ENCODE data around the gene NRG2.

NRG2 gene

DNA sequence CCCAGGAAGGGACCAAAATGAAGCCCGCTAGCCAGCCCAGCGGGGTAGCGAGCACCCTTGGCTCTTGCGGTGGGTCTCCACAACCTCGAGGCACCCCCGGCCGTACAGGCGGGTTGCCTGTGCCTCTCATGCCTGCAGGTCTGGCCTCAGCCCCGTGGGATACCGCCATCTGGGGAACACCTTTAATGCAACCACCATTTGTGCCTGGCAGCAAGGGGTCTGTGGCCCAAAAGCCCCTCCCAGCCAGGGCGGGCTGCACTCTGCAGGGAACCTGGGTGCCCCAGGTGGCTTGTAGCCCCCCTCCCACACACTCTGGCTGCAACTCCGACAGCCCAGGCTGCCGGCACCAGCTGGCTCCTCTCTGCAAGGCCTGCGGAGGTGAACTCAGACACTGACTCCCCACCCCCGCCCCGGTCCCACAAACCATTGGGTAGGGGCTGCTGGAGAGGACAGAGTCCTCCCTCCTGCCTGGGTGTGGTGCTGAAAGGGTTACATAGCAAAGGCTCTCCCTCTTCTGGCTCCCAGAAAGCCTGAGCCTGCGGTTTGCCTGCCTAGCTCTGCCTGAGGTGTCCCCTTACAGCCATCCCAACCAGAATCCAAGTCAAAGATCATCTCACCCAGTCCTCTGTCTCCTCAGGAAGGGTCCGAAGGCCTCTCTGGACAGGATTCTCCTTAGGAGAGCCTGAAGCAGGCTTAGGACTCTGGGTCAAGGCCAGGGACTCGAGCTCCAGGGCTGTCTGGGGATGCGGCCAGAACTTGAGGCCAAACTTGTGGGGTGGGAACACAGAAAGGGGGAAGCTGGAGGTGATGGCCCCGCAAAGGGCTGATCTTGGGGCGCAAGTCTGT is 138.1 kb downstream of the NRG2 start:
- no peaks in the 10 kb centered on the region for H3K9me3 Mint-ChIP-seq
- H3K27ac Mint-ChIP-seq = no peak overlapping the region
- no peak overlapping the region for H3K4me3 Mint-ChIP-seq
- no peak for ATAC-seq
- H3K4me1 Mint-ChIP-seq = peaks cover 6% of the 10 kb centered on the region
- DNase-seq (ENCODE audit: low spot score in 2 of 2) = no peak
- H3K36me3 Mint-ChIP-seq = no peaks in the 10 kb centered on the region

DNA sequence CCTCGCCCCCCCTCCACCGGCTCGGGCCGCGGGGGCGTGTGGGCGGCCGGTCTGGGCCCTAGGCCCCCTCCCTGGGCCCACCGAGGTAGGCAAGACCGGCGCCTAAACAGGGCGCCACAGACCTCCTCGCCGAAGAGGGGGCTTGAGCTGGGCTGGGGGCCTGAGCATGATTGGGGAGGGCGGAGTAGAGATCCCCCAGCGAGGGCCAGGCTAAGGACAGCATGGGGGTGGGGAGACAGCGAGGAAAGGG is 138.6 kb downstream of the NRG2 start:
- DNase-seq (ENCODE audit: low spot score in 2 of 2) (no peak), ATAC-seq (no peak)
- H3K36me3 Mint-ChIP-seq = no peaks in the 10 kb centered on the region
- H3K9me3 Mint-ChIP-seq = no peaks in the 10 kb centered on the region
- H3K4me1 Mint-ChIP-seq = peaks cover 6% of the 10 kb centered on the region
- H3K4me3 Mint-ChIP-seq = peak overlapping the region; percentile 53
- H3K27ac Mint-ChIP-seq = no peak overlapping the region

DNA sequence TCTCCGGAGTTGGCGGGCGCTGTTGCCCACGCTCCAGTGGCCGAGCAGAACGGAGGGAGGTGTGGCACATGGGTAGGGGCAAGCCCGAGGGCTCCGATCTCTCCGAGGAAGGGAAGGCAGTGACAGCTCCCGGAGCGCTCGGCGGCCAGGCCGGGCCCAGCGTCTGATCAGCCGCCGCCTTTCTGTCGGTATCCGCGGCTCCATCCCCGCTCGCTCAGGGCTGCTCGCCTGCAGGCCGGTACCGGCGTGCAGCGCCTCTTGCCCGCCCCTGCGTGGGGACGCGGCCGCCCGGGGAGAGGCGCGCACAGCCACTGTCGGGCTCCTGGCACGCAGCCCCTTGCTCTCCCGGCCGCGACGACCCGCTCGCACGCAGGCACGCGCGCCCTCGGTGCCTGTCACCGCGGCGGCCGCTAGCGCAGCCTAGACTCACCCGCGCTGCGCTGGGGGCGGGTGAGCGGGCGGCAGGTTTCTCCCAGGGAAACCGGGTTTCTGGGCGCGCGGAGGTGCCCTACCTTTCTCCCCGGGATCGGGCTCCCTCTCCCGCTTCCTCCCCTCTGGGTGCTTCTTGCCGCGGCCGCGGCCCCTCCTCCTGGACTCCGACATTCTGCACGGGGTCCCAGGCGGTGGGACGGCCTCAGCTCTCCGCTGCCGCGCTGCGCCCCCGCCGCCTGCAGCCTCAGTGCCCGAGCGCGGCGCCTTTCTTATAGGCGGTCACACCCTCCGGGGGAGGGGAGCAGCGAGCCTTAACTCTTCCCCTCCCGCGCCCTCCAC is 139.1 kb downstream of the NRG2 start:
- peak overlapping the region; percentile 53 for H3K4me3 Mint-ChIP-seq
- DNase-seq (ENCODE audit: low spot score in 2 of 2) = peak in 1 of 2 donors; percentile 54

DNA sequence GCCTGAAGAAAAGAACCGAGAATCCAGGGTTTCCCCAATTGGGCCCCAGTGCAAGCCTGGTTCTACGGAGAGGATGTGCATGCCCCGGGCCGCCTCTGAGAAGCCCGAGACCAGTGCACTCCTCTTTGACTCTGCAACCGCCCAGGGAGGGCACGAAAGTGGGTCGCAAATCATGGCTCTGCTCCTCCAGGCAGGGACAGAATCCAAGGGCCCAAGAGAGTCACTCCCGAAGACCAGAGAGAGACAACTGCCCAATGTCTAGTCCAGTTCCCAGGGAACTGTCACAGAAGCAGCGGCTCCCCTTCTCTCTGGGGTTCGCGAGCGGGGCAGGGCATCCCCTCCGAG is 139.7 kb downstream of the NRG2 start:
- H3K27ac Mint-ChIP-seq = no peak overlapping the region
- no peaks in the 10 kb centered on the region for H3K9me3 Mint-ChIP-seq
- H3K4me3 Mint-ChIP-seq = peak overlapping the region; percentile 53
- ATAC-seq (no peak), DNase-seq (ENCODE audit: low spot score in 2 of 2) (no peak)
- H3K36me3 Mint-ChIP-seq = no peaks in the 10 kb centered on the region
- H3K4me1 Mint-ChIP-seq = peaks cover 6% of the 10 kb centered on the region

More for the DNA sequence above, 139.1 kb downstream of the NRG2 start:
- Mint-ChIP-seq H3K9me3 (no peaks in the 10 kb centered on the region), H3K36me3 (no peaks in the 10 kb centered on the region), H3K4me1 (peaks cover 6% of the 10 kb centered on the region), H3K27ac (no peak overlapping the region)
- ATAC-seq = peak; percentile 65

DNA sequence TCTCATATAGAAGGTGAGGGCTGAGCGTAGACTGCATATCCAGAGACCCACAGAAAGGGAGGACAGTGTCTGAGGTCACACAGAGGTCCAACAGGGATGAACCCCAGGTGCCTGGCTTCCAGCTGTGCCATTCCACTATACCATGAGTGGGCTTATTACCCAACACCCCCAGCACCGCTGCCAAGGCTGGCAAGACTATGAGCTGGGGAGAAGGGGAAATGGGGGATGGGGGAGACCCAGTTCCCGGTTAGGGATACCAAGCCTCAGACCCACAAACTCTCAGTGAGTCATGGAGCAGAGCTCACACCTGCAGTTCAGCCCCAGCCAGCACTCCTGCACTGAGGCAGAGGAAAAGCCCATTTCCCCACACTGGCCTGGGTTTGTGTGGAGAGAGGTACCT is 141.1 kb downstream of the NRG2 start:
- ATAC-seq (no peak), DNase-seq (ENCODE audit: low spot score in 2 of 2) (no peak)
- Mint-ChIP-seq H3K4me1 (peaks cover 20% of the 10 kb centered on the region), H3K36me3 (no peaks in the 10 kb centered on the region), H3K4me3 (no peak overlapping the region), H3K27ac (no peak overlapping the region), H3K9me3 (no peaks in the 10 kb centered on the region)

DNA sequence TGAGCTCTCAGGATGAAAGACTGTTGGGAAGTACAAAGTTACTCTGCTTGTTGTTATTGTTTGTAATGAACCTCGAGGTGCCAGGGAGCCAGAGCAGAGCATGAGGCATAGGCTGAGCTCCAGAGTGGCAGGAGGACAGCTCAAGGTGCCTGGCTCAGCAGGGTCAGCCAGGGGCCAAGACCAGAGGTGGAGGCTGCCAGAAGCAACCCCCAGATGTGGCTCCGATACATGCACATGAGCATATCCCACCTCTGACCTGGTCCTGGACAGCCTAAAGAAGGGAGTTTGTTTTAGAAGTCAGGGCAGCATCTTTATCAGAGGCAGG is 141.9 kb downstream of the NRG2 start:
- no peak for DNase-seq (ENCODE audit: low spot score in 2 of 2)
- Mint-ChIP-seq H3K4me3 (no peak overlapping the region), H3K9me3 (no peaks in the 10 kb centered on the region), H3K4me1 (peaks cover 26% of the 10 kb centered on the region), H3K27ac (no peak overlapping the region), H3K36me3 (no peaks in the 10 kb centered on the region)
- ATAC-seq = no peak

DNA sequence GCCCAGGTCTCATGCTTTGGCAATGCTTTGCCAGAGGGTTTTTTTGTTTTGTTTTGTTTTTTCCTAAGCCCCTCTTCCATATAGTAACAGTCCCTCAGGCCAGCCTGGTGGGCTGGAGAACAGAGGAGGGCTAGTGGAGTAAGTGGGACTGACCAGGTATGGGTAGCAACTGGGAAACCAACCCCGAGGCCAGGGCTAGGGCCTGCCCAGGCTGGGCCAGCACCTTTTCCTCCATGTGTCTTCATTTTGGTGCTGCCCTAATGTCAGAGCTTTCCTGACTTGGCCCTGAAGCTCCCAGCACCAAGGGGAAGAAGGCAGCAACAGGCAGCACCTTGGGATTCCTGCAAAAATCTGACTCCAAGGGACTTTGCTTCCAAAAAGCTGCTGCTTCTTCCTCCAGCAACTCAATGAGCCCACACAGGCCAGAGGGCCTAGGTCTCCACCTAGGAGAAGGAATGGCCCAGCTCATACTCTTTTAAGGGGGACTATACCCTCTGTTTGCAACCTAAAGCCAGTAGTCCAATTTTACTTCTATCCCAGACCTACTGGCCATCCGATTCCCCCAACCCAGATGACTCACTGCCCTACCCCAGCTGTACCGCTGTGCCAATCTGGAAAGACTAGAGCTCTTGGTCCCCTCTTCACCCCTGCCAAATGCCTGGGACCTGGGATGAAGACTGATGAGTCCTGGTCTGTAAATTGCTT is 142.4 kb downstream of the NRG2 start:
- Mint-ChIP-seq H3K27ac (no peak overlapping the region), H3K36me3 (no peaks in the 10 kb centered on the region), H3K4me3 (no peak overlapping the region), H3K4me1 (peaks cover 26% of the 10 kb centered on the region), H3K9me3 (no peaks in the 10 kb centered on the region)
- no peak for DNase-seq (ENCODE audit: low spot score in 2 of 2)
- no peak for ATAC-seq

DNA sequence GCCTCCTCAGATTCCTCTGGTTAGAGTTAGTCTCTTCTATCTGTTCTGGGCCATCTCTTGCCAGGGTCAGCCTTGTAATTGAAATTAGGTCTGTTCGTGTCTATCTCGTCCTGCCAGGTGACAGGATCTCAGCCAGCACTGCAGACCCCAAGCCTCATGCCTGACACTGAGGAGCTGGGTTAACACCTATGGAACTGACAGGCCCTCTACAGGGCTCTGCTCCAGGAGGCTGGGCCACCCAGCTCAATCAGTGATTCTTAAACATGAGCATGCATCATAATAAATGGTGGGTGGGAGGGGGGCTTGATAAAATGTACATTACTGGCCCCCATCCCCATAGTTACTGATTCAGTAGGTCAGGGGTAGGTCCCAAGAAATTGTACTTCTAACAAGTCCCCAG is 144.1 kb downstream of the NRG2 start:
- Mint-ChIP-seq H3K36me3 (no peaks in the 10 kb centered on the region), H3K4me3 (no peak overlapping the region), H3K4me1 (peaks cover 26% of the 10 kb centered on the region), H3K9me3 (no peaks in the 10 kb centered on the region), H3K27ac (no peak overlapping the region)
- no peak for DNase-seq (ENCODE audit: low spot score in 2 of 2)
- no peak for ATAC-seq

DNA sequence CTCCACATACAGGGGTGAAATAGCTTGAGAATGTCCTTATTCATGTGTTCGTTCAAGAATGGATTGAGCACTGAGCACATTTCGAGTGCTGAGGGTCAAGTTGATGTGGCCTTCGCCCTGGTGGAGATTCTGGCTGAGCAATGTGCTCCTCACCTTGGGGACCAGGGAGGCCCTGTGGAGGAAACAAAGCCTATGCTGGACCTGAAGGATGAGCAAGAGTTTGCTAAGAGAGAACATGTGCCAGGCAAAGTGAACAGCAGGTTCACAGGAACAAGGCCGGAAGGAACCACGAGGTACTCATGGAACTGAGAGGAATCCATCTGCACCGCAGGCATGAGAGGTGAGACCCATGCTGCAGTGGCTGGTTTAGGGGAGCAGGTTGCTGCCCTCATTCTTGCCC is 145.1 kb downstream of the NRG2 start:
- no peaks in the 10 kb centered on the region for H3K9me3 Mint-ChIP-seq
- H3K27ac Mint-ChIP-seq = no peak overlapping the region
- peaks cover 20% of the 10 kb centered on the region for H3K4me1 Mint-ChIP-seq
- ATAC-seq = no peak
- H3K4me3 Mint-ChIP-seq = no peak overlapping the region
- H3K36me3 Mint-ChIP-seq = no peaks in the 10 kb centered on the region
- DNase-seq (ENCODE audit: low spot score in 2 of 2) = no peak

DNA sequence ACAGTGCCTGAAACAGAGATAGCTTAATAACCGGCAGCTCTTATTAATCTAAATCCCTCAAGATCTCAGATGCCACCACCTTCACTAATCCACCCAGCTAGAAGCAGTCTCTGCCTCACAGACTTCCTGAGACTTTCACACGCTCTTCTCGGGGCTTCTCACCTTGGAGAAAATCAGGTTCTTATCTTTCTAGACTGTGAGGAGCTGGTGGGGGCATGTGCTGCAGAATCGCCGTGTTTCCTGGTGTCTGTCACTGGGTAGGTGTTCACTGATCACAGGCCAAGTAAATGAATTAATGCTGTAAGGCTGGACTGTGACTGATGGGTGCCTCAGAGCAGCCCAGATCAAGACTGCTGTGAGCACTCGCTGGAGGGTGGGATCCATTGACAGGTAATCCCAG is 145.8 kb downstream of the NRG2 start:
- no peak for DNase-seq (ENCODE audit: low spot score in 2 of 2)
- peak overlapping the region; percentile 50 for H3K27ac Mint-ChIP-seq

DNA sequence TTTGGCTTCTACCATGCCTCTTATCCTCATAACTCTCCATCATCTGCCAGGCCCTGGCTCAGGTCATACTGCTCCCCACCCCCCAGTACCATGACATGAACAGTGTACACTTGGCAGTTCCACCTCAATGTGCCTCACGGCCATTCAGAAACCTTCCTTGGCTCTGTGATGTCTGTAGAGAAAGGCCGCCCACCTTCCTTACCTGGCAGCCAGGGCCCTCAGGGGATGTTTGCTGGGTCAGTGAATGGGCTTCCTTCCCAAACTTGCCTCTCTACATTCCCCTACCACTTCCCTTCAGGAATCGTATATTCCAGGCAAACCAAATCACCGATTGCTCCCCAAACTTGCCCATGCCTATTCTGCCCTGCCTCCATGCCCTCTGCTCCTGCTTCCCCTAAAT is 146.4 kb downstream of the NRG2 start:
- Mint-ChIP-seq H3K9me3 (no peaks in the 10 kb centered on the region), H3K36me3 (no peaks in the 10 kb centered on the region), H3K4me3 (no peak overlapping the region), H3K27ac (peak overlapping the region; percentile 50), H3K4me1 (peaks cover 20% of the 10 kb centered on the region)
- DNase-seq (ENCODE audit: low spot score in 2 of 2) = no peak
- no peak for ATAC-seq

More for the DNA sequence above, 145.8 kb downstream of the NRG2 start:
- no peaks in the 10 kb centered on the region for H3K9me3 Mint-ChIP-seq
- ATAC-seq = peak; percentile 14
- no peak overlapping the region for H3K4me3 Mint-ChIP-seq
- no peaks in the 10 kb centered on the region for H3K36me3 Mint-ChIP-seq
- peaks cover 20% of the 10 kb centered on the region for H3K4me1 Mint-ChIP-seq

DNA sequence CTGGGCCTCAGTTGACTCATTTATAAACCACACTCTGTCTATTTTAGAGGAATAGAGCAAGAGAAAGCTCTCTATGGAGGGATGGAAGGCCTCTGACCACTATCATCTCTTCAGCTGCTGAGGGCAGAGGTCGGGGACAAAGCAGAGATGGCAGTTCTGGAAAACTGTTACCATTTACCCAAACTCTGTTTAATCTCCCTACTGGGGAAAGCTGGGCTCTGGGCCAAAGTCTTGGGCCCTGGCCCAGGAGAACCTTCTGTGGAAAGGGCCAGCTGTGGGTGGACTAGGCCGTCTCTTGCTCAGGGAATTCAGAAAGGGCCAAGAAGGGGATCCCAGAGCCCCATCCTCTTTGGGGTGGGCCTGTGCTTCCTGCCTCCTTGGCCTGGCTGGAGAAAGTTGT is 147.5 kb downstream of the NRG2 start:
- Mint-ChIP-seq H3K27ac (peak overlapping the region; percentile 43), H3K4me1 (peaks cover 20% of the 10 kb centered on the region), H3K36me3 (no peaks in the 10 kb centered on the region), H3K4me3 (no peak overlapping the region), H3K9me3 (no peaks in the 10 kb centered on the region)
- DNase-seq (ENCODE audit: low spot score in 2 of 2) = no peak
- no peak for ATAC-seq

DNA sequence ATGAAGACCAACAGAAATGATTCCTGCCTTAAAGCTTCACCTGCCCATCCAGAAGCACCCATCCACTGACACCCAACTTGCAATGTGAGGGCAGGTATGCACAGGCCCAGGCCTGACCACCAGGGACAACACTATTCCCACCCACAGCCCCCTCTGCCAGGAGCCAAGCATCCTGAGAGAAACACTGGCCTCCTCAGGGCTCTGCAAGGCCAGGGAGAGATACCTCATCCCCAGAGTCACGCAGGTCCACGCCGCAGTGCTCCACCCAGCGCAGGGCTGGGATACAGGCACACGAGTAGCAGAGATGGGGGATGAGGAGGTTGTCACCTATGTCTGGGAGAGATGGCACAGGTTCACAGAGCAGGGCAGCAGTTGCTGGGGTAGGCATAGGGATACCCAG is 148.1 kb downstream of the NRG2 start:
- no peak for DNase-seq (ENCODE audit: low spot score in 2 of 2)
- no peaks in the 10 kb centered on the region for H3K9me3 Mint-ChIP-seq
- no peak overlapping the region for H3K4me3 Mint-ChIP-seq
- no peak overlapping the region for H3K27ac Mint-ChIP-seq
- H3K36me3 Mint-ChIP-seq = no peaks in the 10 kb centered on the region
- H3K4me1 Mint-ChIP-seq = peaks cover 20% of the 10 kb centered on the region
- ATAC-seq = no peak

DNA sequence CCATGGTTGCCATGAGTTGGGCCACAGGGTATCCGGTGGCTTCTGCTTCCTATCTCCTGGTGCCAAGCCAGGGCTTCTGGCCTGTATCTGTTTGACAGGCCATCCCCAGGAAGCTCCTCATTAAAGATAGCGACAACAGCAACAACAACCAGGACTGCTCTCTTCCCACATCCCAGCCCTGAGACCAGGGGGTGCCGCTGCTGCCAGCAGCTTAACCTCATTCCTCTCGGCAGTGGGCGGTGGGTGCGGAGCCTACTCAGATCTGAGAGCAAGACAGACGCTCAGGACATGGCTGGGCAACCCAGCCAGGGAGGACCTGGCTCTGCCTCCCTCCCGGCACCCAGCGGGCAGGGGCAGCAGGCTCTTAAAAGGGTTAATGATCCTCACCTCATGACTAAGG is 149.2 kb downstream of the NRG2 start:
- DNase-seq (ENCODE audit: low spot score in 2 of 2) (no peak), ATAC-seq (no peak)
- Mint-ChIP-seq H3K4me1 (peaks cover 20% of the 10 kb centered on the region), H3K27ac (no peak overlapping the region), H3K9me3 (no peaks in the 10 kb centered on the region), H3K4me3 (no peak overlapping the region), H3K36me3 (no peaks in the 10 kb centered on the region)

DNA sequence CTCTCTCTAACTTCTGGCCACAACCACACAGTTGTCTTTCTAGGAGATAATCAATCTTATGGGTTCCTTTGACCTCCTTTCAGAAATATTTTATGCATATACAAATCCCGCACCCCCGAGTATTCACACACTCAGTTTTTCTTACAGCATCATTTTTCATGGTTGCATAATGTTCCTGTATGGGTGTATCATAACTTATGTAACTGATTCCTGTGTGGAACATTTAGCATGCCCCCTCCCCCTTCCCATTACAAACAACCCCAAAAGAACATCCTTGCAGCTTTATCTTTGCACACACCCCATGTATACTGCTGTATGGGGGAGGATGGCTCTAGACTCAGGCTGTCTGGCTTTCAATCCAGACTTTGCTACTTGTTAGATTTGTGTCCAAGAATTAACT is 153.7 kb downstream of the NRG2 start:
- no peak for ATAC-seq
- no peak overlapping the region for H3K27ac Mint-ChIP-seq
- DNase-seq (ENCODE audit: low spot score in 2 of 2) = no peak
- H3K4me1 Mint-ChIP-seq = peaks cover 8% of the 10 kb centered on the region
- H3K36me3 Mint-ChIP-seq = no peaks in the 10 kb centered on the region
- no peak overlapping the region for H3K4me3 Mint-ChIP-seq
- H3K9me3 Mint-ChIP-seq = no peaks in the 10 kb centered on the region

DNA sequence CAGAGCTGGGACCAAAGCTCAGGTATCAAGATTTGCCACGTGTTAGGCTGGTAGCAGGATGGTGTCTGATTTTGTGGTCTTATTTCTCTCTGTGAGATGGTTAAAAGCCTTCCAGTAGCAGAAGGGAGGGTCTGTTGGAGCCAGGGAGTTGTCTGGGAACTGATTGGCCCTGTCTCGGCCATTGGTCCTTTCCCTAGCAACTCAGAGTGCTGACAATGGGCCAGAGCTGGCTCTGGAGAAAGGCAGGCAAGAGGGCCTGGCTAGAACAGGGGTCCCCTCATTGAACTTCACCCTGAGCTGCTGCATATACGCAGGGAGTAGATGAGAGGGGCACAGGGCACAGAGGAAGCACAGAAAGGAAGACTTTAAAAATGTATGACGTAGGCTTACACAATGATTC is 154.7 kb downstream of the NRG2 start:
- Mint-ChIP-seq H3K36me3 (no peaks in the 10 kb centered on the region), H3K27ac (no peak overlapping the region), H3K4me3 (no peak overlapping the region), H3K4me1 (peaks cover 8% of the 10 kb centered on the region), H3K9me3 (no peaks in the 10 kb centered on the region)
- DNase-seq (ENCODE audit: low spot score in 2 of 2) (no peak), ATAC-seq (no peak)
